Adipose tissue (tissue), 3 donors: ENCODE measurements around the gene ROPN1. TPM values are rescaled to one million over a fixed set of nuclear protein-coding genes. Genes with fewer than 3 reads are reported as not detected.

Experiments
- polyA plus RNA-seq, 3 donors: library from polyadenylated mRNA; stranded (reverse); fragments of 200-250 nt; gene quantifications; one replicate each; pipeline ENCODE4 v1.2.3, GENCODE V29; 2013
- donor health status: healthy with polysubstance abuse.
- donor health status: Bipolar disorder and iron deficiency.
- donor health status: healthy.

Gene ROPN1
- polyA plus RNA-seq, 3 donors = not detected

Other genes with a start within 250 kb of the ROPN1 start
- gene MYLK, start 107.8 kb downstream of the ROPN1 start, polyA plus RNA-seq = 10 to 100 TPM in 2 of 3 donors, 1 to 10 TPM in 1; 8.5 to 33.0 (median 16.0) TPM
- gene CCDC14, start 30.9 kb downstream of the ROPN1 start, polyA plus RNA-seq = 10 to 100 TPM in 1 of 3 donors, 1 to 10 TPM in 2; 9.4 to 10.6 (median 9.4) TPM
- 10 to 100 TPM in 1 of 3 donors, 1 to 10 TPM in 2; 7.8 to 14.4 (median 10.0) TPM for gene KALRN, start 41.2 kb upstream of the ROPN1 start, polyA plus RNA-seq